DOHH2 (cell line): ENCODE data around the gene YPEL5.

ENCODE experiments used
- H3F3A ChIP-seq: fragments of 200-600 bp; sonication (generic), shearing (Covaris generic); 2 replicates; pipeline ENCODE4 v1.6.0; 2016; ENCODE audit warnings: antibody characterized with exemption, mild to moderate bottlenecking; ENCODE audit not compliant: control insufficient read depth, insufficient read depth
- H3K27ac ChIP-seq: fragments of 200-600 bp; sonication (generic); 2 replicates; pipeline ENCODE4 v1.5.1; 2014; ENCODE audit warnings: low read depth, mild to moderate bottlenecking, low read length, moderate library complexity
- H3K27me3 ChIP-seq: fragments of 200-600 bp; sonication (generic); 2 replicates; pipeline ENCODE4 v1.6.1; 2014; ENCODE audit warnings: mild to moderate bottlenecking, low read length, mixed read lengths; ENCODE audit not compliant: control insufficient read depth
- H3K36me3 ChIP-seq: fragments of 200-600 bp; sonication (generic); 2 replicates; pipeline ENCODE4 v1.6.1; 2014; ENCODE audit warnings: mild to moderate bottlenecking, low read length, moderate library complexity, mixed read lengths; ENCODE audit not compliant: control insufficient read depth
- H3K4me1 ChIP-seq: fragments of 200-600 bp; sonication (generic); 2 replicates; pipeline ENCODE4 v1.6.1; 2014; ENCODE audit warnings: mild to moderate bottlenecking, low read length, mixed read lengths; ENCODE audit not compliant: control insufficient read depth
- H3K4me2 ChIP-seq: fragments of 200-600 bp; sonication (generic); 2 replicates; pipeline ENCODE4 v1.6.0; 2014; ENCODE audit warnings: mild to moderate bottlenecking, low read length, moderate library complexity
- H3K4me3 ChIP-seq: fragments of 200-600 bp; sonication (generic); 2 replicates; pipeline ENCODE4 v1.5.1; 2014; ENCODE audit warnings: mild to moderate bottlenecking, low read length, mixed read lengths
- H3K79me2 ChIP-seq: fragments of 200-600 bp; sonication (generic); 2 replicates; pipeline ENCODE4 v1.6.1; 2014; ENCODE audit warnings: mild to moderate bottlenecking, low read length, mixed read lengths; ENCODE audit not compliant: control insufficient read depth
- H3K9me2 ChIP-seq: fragments of 200-600 bp; sonication (generic); replicated peaks from 2 replicates; pipeline ENCODE4 v1.6.1; 2014; ENCODE audit warnings: mild to moderate bottlenecking, low read length, mixed read lengths; ENCODE audit not compliant: control insufficient read depth
- H3K9me3 ChIP-seq: fragments of 200-600 bp; sonication (generic); 2 replicates; pipeline ENCODE4 v1.6.1; 2014; ENCODE audit warnings: antibody characterized with exemption, low read length, mixed read lengths; ENCODE audit not compliant: control insufficient read depth, insufficient read depth
- H4K20me1 ChIP-seq: fragments of 200-600 bp; sonication (generic); 2 replicates; pipeline ENCODE4 v1.6.0; 2014; ENCODE audit warnings: low read depth, mild to moderate bottlenecking, antibody characterized with exemption, low read length, moderate library complexity; ENCODE audit not compliant: control insufficient read depth, insufficient read depth
- EZH2phosphoT487 ChIP-seq: fragments of 200-600 bp; sonication (generic); IDR thresholded peaks from 2 replicates; pipeline ENCODE4 v1.6.1; 2017; ENCODE audit warnings: borderline replicate concordance, mild to moderate bottlenecking, antibody characterized with exemption, low read length, moderate library complexity, mixed read lengths
- TF ChIP-seq, protein P1 (sequence below): fragments of 200-600 bp; sonication (generic); IDR thresholded peaks from one replicate; pipeline ENCODE4 v1.5.1; 2014; ENCODE audit warnings: antibody characterized with exemption, mild to moderate bottlenecking, low read depth, low read length; ENCODE audit not compliant: poor library complexity, severe bottlenecking

The YPEL5 gene

DNA sequence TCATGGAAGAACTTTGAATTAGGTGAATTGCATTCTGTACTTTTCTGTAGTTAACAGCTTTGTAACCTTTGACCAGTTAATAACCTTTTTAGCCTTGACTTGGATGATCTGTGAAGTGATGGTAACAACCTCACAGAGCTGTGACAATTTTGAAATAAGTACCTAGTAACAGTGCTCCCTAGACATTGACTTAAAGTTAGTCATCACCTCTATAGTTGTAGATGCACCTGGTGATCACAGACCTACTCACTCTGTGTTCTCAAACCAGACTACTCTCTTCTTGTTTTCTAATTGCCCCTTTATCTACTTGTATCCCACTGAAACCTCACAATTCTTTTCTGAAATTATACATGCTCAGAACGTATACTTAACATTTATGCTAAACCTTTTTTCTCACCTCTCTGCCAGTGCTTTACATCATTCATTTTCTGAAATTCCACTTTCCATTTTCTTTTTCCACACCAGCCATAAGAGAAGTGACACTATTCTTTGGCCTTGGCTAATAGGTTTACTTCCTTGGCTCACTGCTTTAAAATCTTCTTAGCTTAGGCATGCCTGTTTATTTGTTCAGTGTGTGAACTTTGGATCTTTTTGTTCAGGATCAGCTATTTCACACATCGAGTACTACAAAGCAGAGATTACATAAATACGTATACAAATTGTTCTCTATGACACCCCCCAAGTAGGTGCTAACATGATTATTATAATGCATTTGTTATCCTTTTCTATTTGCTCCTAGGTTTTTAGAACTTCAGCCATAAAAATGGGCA lies 9.3 kb downstream of the YPEL5 start:
- peaks cover 4% of the 10 kb centered on the region for H3F3A ChIP-seq
- H3K27ac ChIP-seq, result no peak overlapping the region
- peaks cover 26% of the 10 kb centered on the region for H3K36me3 ChIP-seq
- H4K20me1 ChIP-seq, result no peaks in the 10 kb centered on the region
- H3K4me3 ChIP-seq, result no peak overlapping the region
- no peak overlapping the region for H3K4me2 ChIP-seq
- no peak for TF ChIP-seq EZH2phosphoT487
- TF ChIP-seq, protein P1, sequence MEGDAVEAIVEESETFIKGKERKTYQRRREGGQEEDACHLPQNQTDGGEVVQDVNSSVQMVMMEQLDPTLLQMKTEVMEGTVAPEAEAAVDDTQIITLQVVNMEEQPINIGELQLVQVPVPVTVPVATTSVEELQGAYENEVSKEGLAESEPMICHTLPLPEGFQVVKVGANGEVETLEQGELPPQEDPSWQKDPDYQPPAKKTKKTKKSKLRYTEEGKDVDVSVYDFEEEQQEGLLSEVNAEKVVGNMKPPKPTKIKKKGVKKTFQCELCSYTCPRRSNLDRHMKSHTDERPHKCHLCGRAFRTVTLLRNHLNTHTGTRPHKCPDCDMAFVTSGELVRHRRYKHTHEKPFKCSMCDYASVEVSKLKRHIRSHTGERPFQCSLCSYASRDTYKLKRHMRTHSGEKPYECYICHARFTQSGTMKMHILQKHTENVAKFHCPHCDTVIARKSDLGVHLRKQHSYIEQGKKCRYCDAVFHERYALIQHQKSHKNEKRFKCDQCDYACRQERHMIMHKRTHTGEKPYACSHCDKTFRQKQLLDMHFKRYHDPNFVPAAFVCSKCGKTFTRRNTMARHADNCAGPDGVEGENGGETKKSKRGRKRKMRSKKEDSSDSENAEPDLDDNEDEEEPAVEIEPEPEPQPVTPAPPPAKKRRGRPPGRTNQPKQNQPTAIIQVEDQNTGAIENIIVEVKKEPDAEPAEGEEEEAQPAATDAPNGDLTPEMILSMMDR, result no peak
- H3K9me3 ChIP-seq, result no peaks in the 10 kb centered on the region
- H3K27me3 ChIP-seq, result no peaks in the 10 kb centered on the region
- H3K79me2 ChIP-seq, result no peaks in the 10 kb centered on the region
- peaks cover 38% of the 10 kb centered on the region for H3K4me1 ChIP-seq
- H3K9me2 ChIP-seq, result no peaks in the 10 kb centered on the region

DNA sequence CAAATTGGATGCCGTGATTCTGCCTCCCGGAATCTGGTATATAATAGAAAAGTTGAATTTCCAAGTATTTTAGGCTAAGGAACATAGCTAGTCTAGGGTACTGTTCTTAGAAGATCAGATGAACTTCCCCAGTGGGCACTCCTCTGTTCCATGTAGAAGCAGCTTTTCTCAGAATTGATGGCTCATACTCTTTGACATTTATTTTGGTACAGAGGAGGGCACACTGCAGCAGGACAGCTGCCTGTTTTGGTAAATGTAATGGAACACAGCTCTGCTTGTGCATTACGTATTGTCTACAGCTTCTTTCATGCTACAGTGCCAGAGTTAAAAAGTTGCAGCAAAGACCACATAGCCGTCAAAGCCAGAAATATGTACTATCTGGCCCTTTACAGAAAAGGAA lies 10.8 kb downstream of the YPEL5 start:
- H3K36me3 ChIP-seq, result peaks cover 26% of the 10 kb centered on the region
- H3K4me1 ChIP-seq, result peaks cover 49% of the 10 kb centered on the region
- no peak overlapping the region for H3K4me2 ChIP-seq
- H3K9me3 ChIP-seq, result no peaks in the 10 kb centered on the region
- no peaks in the 10 kb centered on the region for H3K9me2 ChIP-seq
- H3K4me3 ChIP-seq, result no peak overlapping the region
- no peaks in the 10 kb centered on the region for H3K79me2 ChIP-seq
- H3F3A ChIP-seq, result peaks cover 4% of the 10 kb centered on the region
- H3K27ac ChIP-seq, result no peak overlapping the region
- TF ChIP-seq, protein P1, result no peak
- no peak for TF ChIP-seq EZH2phosphoT487
- H3K27me3 ChIP-seq, result no peaks in the 10 kb centered on the region
- H4K20me1 ChIP-seq, result no peaks in the 10 kb centered on the region

DNA sequence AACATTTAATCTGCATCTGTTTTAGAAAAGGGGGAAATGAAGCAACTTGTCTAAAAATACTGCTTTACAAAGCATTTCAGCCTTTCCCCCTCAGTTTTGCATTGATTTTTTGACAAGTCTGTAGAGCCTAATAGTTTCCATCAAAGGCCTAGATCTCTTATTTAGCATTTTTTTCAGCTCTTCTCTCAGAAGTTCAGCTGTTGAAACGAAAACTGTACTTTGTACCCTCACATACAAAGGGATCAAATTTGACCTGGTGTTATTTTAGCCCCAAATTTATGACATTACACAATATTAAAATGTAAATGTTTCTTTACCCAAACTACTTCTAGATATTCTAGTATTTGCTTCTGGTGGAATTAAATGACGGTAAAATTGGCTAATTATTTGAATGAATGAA lies 13.0 kb downstream of the YPEL5 start:
- peak overlapping the region; percentile 46 for H3K4me3 ChIP-seq
- TF ChIP-seq EZH2phosphoT487, result no peak
- TF ChIP-seq, protein P1, result no peak
- H3K9me2 ChIP-seq, result no peaks in the 10 kb centered on the region
- H3K4me2 ChIP-seq, result peak overlapping the region; percentile 61
- H3K9me3 ChIP-seq, result no peaks in the 10 kb centered on the region
- H4K20me1 ChIP-seq, result no peaks in the 10 kb centered on the region
- peak overlapping the region; percentile 80 for H3K27ac ChIP-seq
- H3K4me1 ChIP-seq, result peaks cover 54% of the 10 kb centered on the region
- H3K27me3 ChIP-seq, result no peaks in the 10 kb centered on the region
- H3K79me2 ChIP-seq, result no peaks in the 10 kb centered on the region
- peaks cover 26% of the 10 kb centered on the region for H3K36me3 ChIP-seq
- peaks cover 4% of the 10 kb centered on the region for H3F3A ChIP-seq
